Naive thymus-derived CD4-positive, alpha-beta T cell (primary cell): ENCODE data around the gene PALLD. TPM values are rescaled to one million over a fixed set of nuclear protein-coding genes. Genes with fewer than 3 reads are reported as not detected.
A peak's percentile ranks its signal among the peaks of the same experiment; 100 is the strongest.

ENCODE experiments used
- ATAC-seq: fragments of 150-1000 bp; cut with Tn5 transposase; 2 replicates; pipeline ENCODE4 v1.10.0; 2021; ENCODE audit warnings: mild to moderate bottlenecking, moderate library complexity
- CTCF ChIA-PET: fragments of 350-600 bp; sonication (Branson Sonifier 250); formaldehyde crosslinking; loops from one replicate; lab custom pipeline; 2021; ENCODE audit warnings: antibody characterized with exemption; lab: Charles Lee
- POLR2A ChIA-PET: fragments of 350-600 bp; sonication (Branson Sonifier 250); formaldehyde crosslinking; loops from one replicate; lab custom pipeline; 2021; ENCODE audit warnings: antibody characterized with exemption, inconsistent platforms; lab: Charles Lee
- DNase-seq, 9 donors: peaks; one replicate each; pipeline versions ENCODE4 v3.0.0 to v3.0.0-alpha.2; 2020 to 2022; ENCODE audit warnings: mixed read lengths in 1 of 9
- H3K27ac ChIP-seq: one replicate; pipeline ENCODE4 v1.7.0; 2013; ENCODE audit warnings: mild to moderate bottlenecking, low read depth, low read length, moderate library complexity
- H3K27me3 ChIP-seq, 2 donors: one replicate each; pipeline ENCODE4 v1.7.0; 2013; ENCODE audit warnings: low read length in 2 of 2, mild to moderate bottlenecking in 2 of 2, moderate library complexity in 2 of 2; ENCODE audit not compliant: control insufficient read depth in 2 of 2, insufficient read depth in 2 of 2
- H3K36me3 ChIP-seq, 3 experiments: 1 replicate in 2 of 3; 2 replicates in 1 of 3; pipeline ENCODE4 v1.7.0; 2013; ENCODE audit warnings: low read length in 3 of 3, mild to moderate bottlenecking in 3 of 3, moderate library complexity in 1 of 3; ENCODE audit not compliant: insufficient read depth in 3 of 3, control insufficient read depth in 2 of 3
- H3K4me1 ChIP-seq, 2 donors: one replicate each; pipeline ENCODE4 v1.7.0; 2013; ENCODE audit warnings: low read length in 2 of 2, mild to moderate bottlenecking in 2 of 2, moderate library complexity in 1 of 2; ENCODE audit not compliant: control insufficient read depth in 2 of 2, insufficient read depth in 2 of 2
- H3K4me3 ChIP-seq: 2 replicates; pipeline ENCODE4 v1.7.0; 2013; ENCODE audit warnings: mild to moderate bottlenecking, low read length
- H3K9me3 ChIP-seq, 3 experiments: 1 replicate in 2 of 3; 2 replicates in 1 of 3; pipeline ENCODE4 v1.7.0; 2013; ENCODE audit warnings: low read length in 3 of 3; ENCODE audit not compliant: control insufficient read depth in 2 of 3
- H3K27ac Mint-ChIP-seq, 9 donors: one replicate each; pipeline ENCODE4 v1.8.0; 2020 to 2022; ENCODE audit warnings: mixed read lengths in 9 of 9, mild to moderate bottlenecking in 8 of 9, moderate library complexity in 5 of 9, inconsistent platforms in 2 of 9
- H3K27me3 Mint-ChIP-seq, 5 donors: one replicate each; pipeline ENCODE4 v1.8.0; 2021 to 2022; ENCODE audit warnings: mixed read lengths in 5 of 5, mild to moderate bottlenecking in 1 of 5
- H3K36me3 Mint-ChIP-seq, 5 donors: one replicate each; pipeline ENCODE4 v1.8.0; 2020 to 2022; ENCODE audit warnings: mixed read lengths in 5 of 5, mild to moderate bottlenecking in 3 of 5, inconsistent platforms in 1 of 5
- H3K4me1 Mint-ChIP-seq, 7 donors: one replicate each; pipeline ENCODE4 v1.8.0; 2020 to 2022; ENCODE audit warnings: mixed read lengths in 7 of 7, mild to moderate bottlenecking in 3 of 7, inconsistent platforms in 1 of 7
- H3K4me3 Mint-ChIP-seq, 10 donors: one replicate each; pipeline ENCODE4 v1.8.0; 2020 to 2022; ENCODE audit warnings: mild to moderate bottlenecking in 10 of 10, mixed read lengths in 10 of 10, moderate library complexity in 6 of 10, inconsistent platforms in 2 of 10
- H3K9me3 Mint-ChIP-seq, 11 donors: one replicate each; pipeline ENCODE4 v1.8.0; 2020 to 2022; ENCODE audit warnings: mixed read lengths in 11 of 11, mild to moderate bottlenecking in 4 of 11, inconsistent platforms in 1 of 11, moderate library complexity in 1 of 11
- intact Hi-C, 2 donors: fragments of 100-400 bp; cut with micrococcal nuclease; formaldehyde crosslinking; loops; one replicate each; pipeline ENCODE4 v1.15.1; 2023
- polyA plus RNA-seq, 2 donors: library from polyadenylated mRNA; unstranded; fragments of 300-500 nt; fragmentation: Illumina TruSeq; gene quantifications; one replicate each; pipeline ENCODE4 v1.2.3, GENCODE V29; 2021
- total RNA-seq, 6 experiments: library from RNA in 5 of 6; stranded (reverse) in 5 of 6; gene quantifications; 1 replicate in 5 of 6; 2 replicates in 1 of 6; pipeline ENCODE4 v1.2.3 and lab custom pipeline; 2021 to 2026

The PALLD gene
- total and polyA plus RNA-seq, 7 experiments from 2014 or later: 0.51 to 11.9 (median 0.76) TPM

GRCh38 chr4:168758351-168758876 lies 261.6 kb downstream of the PALLD start:
- Mint-ChIP-seq H3K27me3 (peaks cover 0 to 13% (median 12%) of the 10 kb centered on the region in 5 donors), H3K4me1 (peaks cover 0 to 33% (median 0%) of the 10 kb centered on the region in 7 donors), H3K27ac (no peak overlapping the region), H3K9me3 (peaks cover 0 to 4% (median 0%) of the 10 kb centered on the region in 11 donors), H3K36me3 (peaks cover 0 to 2% (median 0%) of the 10 kb centered on the region in 5 donors), H3K4me3 (no peak overlapping the region)
- Histone ChIP-seq H3K27ac (no peak overlapping the region), H3K4me3 (no peak overlapping the region), H3K27me3 (no peaks in the 10 kb centered on the region), H3K36me3 (no peaks in the 10 kb centered on the region), H3K4me1 (no peaks in the 10 kb centered on the region), H3K9me3 (no peaks in the 10 kb centered on the region)
- no peak for DNase-seq
- intact Hi-C loops: no loop called here
- ChIA-PET CTCF (no interaction called here), POLR2A (no interaction called here)
- no peak for ATAC-seq

- H3K9me3 Mint-ChIP-seq: peaks cover 0 to 3% (median 0%) of the 10 kb centered on the region in 11 donors
- Histone ChIP-seq H3K9me3 (no peaks in the 10 kb centered on the region), H3K27me3 (no peaks in the 10 kb centered on the region), H3K4me3 (no peak overlapping the region), H3K27ac (no peak overlapping the region), H3K36me3 (no peaks in the 10 kb centered on the region), H3K4me1 (no peaks in the 10 kb centered on the region)
- H3K27ac Mint-ChIP-seq: no peak overlapping the region
- DNase-seq (no peak), ATAC-seq (no peak)
- peak overlapping the region in 1 of 10 donors; percentile 46 for H3K4me3 Mint-ChIP-seq
- peaks cover 0 to 33% (median 0%) of the 10 kb centered on the region in 7 donors for H3K4me1 Mint-ChIP-seq
- ChIA-PET CTCF (no interaction called here), POLR2A (no interaction called here)
- intact Hi-C loops: no loop called here
- H3K27me3 Mint-ChIP-seq: peaks cover 0 to 12% (median 9%) of the 10 kb centered on the region in 5 donors
- H3K36me3 Mint-ChIP-seq: peaks cover 0 to 2% (median 0%) of the 10 kb centered on the region in 5 donors
Observed at GRCh38 chr4:168759321-168759720, 262.5 kb downstream of the PALLD start.

DNA sequence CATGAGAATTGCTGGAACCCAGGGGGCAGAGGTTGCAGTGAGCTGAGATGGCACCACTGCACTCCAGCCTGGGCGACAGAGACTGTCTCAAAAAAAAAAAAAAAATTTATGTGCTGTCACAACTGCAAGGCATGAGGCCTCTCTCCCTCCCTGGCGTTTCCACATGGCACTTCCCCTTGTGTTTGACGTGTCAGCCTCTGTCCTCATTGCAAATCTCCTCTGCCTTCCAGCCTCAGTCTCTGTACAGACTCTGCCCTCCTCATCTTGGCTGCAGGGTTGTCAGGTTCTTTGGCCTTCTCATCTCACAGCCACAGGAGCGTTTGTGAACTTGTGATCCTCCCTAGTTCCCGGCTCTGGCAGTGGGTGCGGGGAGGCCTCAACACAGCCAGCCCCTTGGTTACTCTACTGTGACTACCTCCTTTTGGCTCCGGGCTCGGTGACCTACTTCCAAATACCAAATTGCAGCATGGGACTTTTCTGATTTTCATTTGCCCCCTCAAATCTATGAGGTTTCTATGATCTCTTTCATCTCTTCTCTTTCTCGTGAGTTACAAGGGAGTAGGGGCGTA lies 263.2 kb downstream of the PALLD start:
- POLR2A ChIA-PET: no interaction called here
- H3K36me3 Mint-ChIP-seq: peaks cover 0 to 2% (median 0%) of the 10 kb centered on the region in 5 donors
- H3K27ac Mint-ChIP-seq: peak overlapping the region in 1 of 9 donors; percentile 28
- CTCF ChIA-PET: no interaction called here
- Histone ChIP-seq H3K4me3 (no peak overlapping the region), H3K36me3 (no peaks in the 10 kb centered on the region), H3K4me1 (no peaks in the 10 kb centered on the region), H3K9me3 (no peaks in the 10 kb centered on the region), H3K27me3 (no peaks in the 10 kb centered on the region), H3K27ac (no peak overlapping the region)
- intact Hi-C loops: no loop called here
- H3K27me3 Mint-ChIP-seq: peaks cover 4 to 16% (median 5%) of the 10 kb centered on the region in 5 donors
- peaks cover 0 to 33% (median 0%) of the 10 kb centered on the region in 7 donors for H3K4me1 Mint-ChIP-seq
- H3K4me3 Mint-ChIP-seq: peak overlapping the region in 1 of 10 donors; percentile 1
- DNase-seq: no peak
- peak; percentile 65 for ATAC-seq
- peaks cover 0 to 4% (median 0%) of the 10 kb centered on the region in 11 donors for H3K9me3 Mint-ChIP-seq

DNA sequence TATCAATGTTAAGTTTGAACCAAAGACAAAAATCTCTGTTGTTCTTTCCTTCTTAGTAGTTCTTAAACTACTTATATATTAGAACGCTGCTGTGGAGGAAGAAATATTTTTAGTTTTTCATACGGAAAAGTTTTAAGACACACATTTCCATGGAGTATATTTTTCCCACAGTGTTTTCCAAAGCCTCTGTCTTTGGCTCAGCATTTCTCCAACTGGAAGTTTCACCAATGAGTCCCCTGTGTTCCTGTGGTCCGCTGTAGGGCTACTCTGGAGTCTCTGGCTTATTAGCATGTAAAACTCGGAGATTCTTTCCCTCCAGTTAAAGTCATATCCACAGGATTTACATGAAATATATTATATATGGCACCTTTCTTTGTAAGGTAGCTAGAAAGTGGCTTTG lies 264.2 kb downstream of the PALLD start:
- H3K36me3 Mint-ChIP-seq: peaks cover 0 to 2% (median 0%) of the 10 kb centered on the region in 5 donors
- Histone ChIP-seq H3K27ac (no peak overlapping the region), H3K36me3 (no peaks in the 10 kb centered on the region), H3K4me1 (no peaks in the 10 kb centered on the region), H3K4me3 (no peak overlapping the region), H3K9me3 (no peaks in the 10 kb centered on the region), H3K27me3 (no peaks in the 10 kb centered on the region)
- ChIA-PET CTCF (no interaction called here), POLR2A (no interaction called here)
- H3K9me3 Mint-ChIP-seq: peaks cover 0 to 4% (median 0%) of the 10 kb centered on the region in 11 donors
- no peak for DNase-seq
- intact Hi-C loops: no loop called here
- ATAC-seq: no peak
- no peak overlapping the region for H3K27ac Mint-ChIP-seq
- H3K4me1 Mint-ChIP-seq: peaks cover 0 to 28% (median 0%) of the 10 kb centered on the region in 7 donors
- H3K27me3 Mint-ChIP-seq: peaks cover 0 to 18% (median 6%) of the 10 kb centered on the region in 5 donors
- no peak overlapping the region for H3K4me3 Mint-ChIP-seq

GRCh38 chr4:168765322-168765721 lies 268.5 kb downstream of the PALLD start:
- peaks cover 6 to 20% (median 12%) of the 10 kb centered on the region in 5 donors for H3K27me3 Mint-ChIP-seq
- POLR2A ChIA-PET: no interaction called here
- no peaks in the 10 kb centered on the region for H3K4me1 ChIP-seq
- no peak overlapping the region for H3K4me3 Mint-ChIP-seq
- DNase-seq (no peak), ATAC-seq (no peak)
- CTCF ChIA-PET: no interaction called here
- no peak overlapping the region for H3K4me3 ChIP-seq
- peaks cover 0 to 5% (median 0%) of the 10 kb centered on the region in 7 donors for H3K4me1 Mint-ChIP-seq
- no peaks in the 10 kb centered on the region for H3K36me3 Mint-ChIP-seq
- H3K36me3 ChIP-seq: no peaks in the 10 kb centered on the region
- H3K27me3 ChIP-seq: no peaks in the 10 kb centered on the region
- H3K9me3 ChIP-seq: no peaks in the 10 kb centered on the region
- no peak overlapping the region for H3K27ac Mint-ChIP-seq
- peaks cover 0 to 4% (median 0%) of the 10 kb centered on the region in 11 donors for H3K9me3 Mint-ChIP-seq
- intact Hi-C loops: no loop called here
- no peak overlapping the region for H3K27ac ChIP-seq

GRCh38 chr4:168765726-168766125 lies 268.9 kb downstream of the PALLD start:
- POLR2A ChIA-PET: no interaction called here
- peaks cover 6 to 22% (median 12%) of the 10 kb centered on the region in 5 donors for H3K27me3 Mint-ChIP-seq
- peaks cover 0 to 1% (median 0%) of the 10 kb centered on the region in 7 donors for H3K4me1 Mint-ChIP-seq
- peaks cover 0 to 4% (median 0%) of the 10 kb centered on the region in 11 donors for H3K9me3 Mint-ChIP-seq
- H3K27ac Mint-ChIP-seq: no peak overlapping the region
- no peak overlapping the region for H3K4me3 Mint-ChIP-seq
- intact Hi-C loops: no loop called here
- H3K9me3 ChIP-seq: no peaks in the 10 kb centered on the region
- DNase-seq (no peak), ATAC-seq (no peak)
- H3K36me3 Mint-ChIP-seq: no peaks in the 10 kb centered on the region
- H3K27me3 ChIP-seq: no peaks in the 10 kb centered on the region
- H3K27ac ChIP-seq: no peak overlapping the region
- H3K4me1 ChIP-seq: no peaks in the 10 kb centered on the region
- no peaks in the 10 kb centered on the region for H3K36me3 ChIP-seq
- no peak overlapping the region for H3K4me3 ChIP-seq
- CTCF ChIA-PET: no interaction called here
